C4-2B (cell line): ENCODE measurements around the gene SLC38A1.

Experiments
- CTCF ChIP-seq: fragments of 450-650 bp; conservative IDR thresholded peaks from 2 replicates; pipeline ENCODE4 v1.5.1; 2017; ENCODE audit warnings: mild to moderate bottlenecking
- ZFX ChIP-seq: fragments of 450-650 bp; IDR thresholded peaks from 2 replicates; pipeline ENCODE4 v1.6.1; 2017

- TF ChIP-seq CTCF (no peak), ZFX (no peak)
Measured at GRCh38 chr12:46224386-46224785, 44.5 kb downstream of the SLC38A1 start.
